ENCODE results near the gene POR. TPM values are rescaled to one million over a fixed set of nuclear protein-coding genes. Genes with fewer than 3 reads are reported as not detected.
"Not testable (repeated sequence)": the region's sequence is repeated elsewhere in the genome, so short reads cannot be mapped to it uniquely, and the experiment has no call there.

POR gene
- 40.5 TPM for polyA plus RNA-seq (ENCODE audit: insufficient read length)

GRCh38 chr7:75914655-75915415, at the start of gene POR:
Gene POR (plus strand): TSS chr7:75915155. CDS start chr7:75954002, 38,847 bp downstream.
- DNase-seq, result peak; percentile 95

GRCh38 chr7:75866114-75866488, 48.9 kb upstream of the POR start:
- no peak for DNase-seq

GRCh38 chr7:75866489-75867389, 48.2 kb upstream of the POR start:
- DNase-seq, result peak; percentile 62

GRCh38 chr7:75867390-75867717, 47.6 kb upstream of the POR start:
- no peak for DNase-seq

GRCh38 chr7:75868153-75868552, 46.8 kb upstream of the POR start:
- DNase-seq, result no peak

GRCh38 chr7:75869776-75870379, 45.1 kb upstream of the POR start:
- no peak for DNase-seq

- DNase-seq, result no peak
These were observed 44.3 kb upstream of the POR start for GRCh38 chr7:75870557-75871161.

GRCh38 chr7:75872073-75872782, 42.7 kb upstream of the POR start:
- no peak for DNase-seq

GRCh38 chr7:75874180-75874579, 40.8 kb upstream of the POR start:
- not testable (repeated sequence) for DNase-seq

- DNase-seq, result no peak
These were observed 39.6 kb upstream of the POR start for GRCh38 chr7:75875113-75876080.

GRCh38 chr7:75876126-75876881, 38.7 kb upstream of the POR start:
- DNase-seq, result no peak

- DNase-seq, result no peak
These were observed 36.6 kb upstream of the POR start for GRCh38 chr7:75878312-75878768.

GRCh38 chr7:75878769-75879611, 36.0 kb upstream of the POR start, which contains the start of gene RHBDD2:
Gene RHBDD2 (plus strand): TSS chr7:75879034. CDS start chr7:75879083, 49 bp downstream.
- DNase-seq, result peak; percentile 95

GRCh38 chr7:75879771-75880184, 35.2 kb upstream of the POR start:
- no peak for DNase-seq

- DNase-seq, result no peak
These were observed 34.7 kb upstream of the POR start for GRCh38 chr7:75880242-75880641.

- DNase-seq, result no peak
These were observed 33.4 kb upstream of the POR start for GRCh38 chr7:75881436-75882095.

GRCh38 chr7:75883265-75883824, 31.6 kb upstream of the POR start:
- not testable (repeated sequence) for DNase-seq

GRCh38 chr7:75884476-75884875, 30.5 kb upstream of the POR start:
- DNase-seq, result no peak
